HepG2 (cell line): ENCODE measurements around the gene MUC6. TPM values are rescaled to one million over a fixed set of nuclear protein-coding genes. Genes with fewer than 3 reads are reported as not detected.

Experiments
- ATAC-seq: fragments of 200-7000 bp; cut with Tn5 transposase; 3 replicates; pipeline ENCODE4 v1.9.1; 2020; ENCODE audit warnings: mild to moderate bottlenecking, moderate library complexity
- BruUV-seq: library from RNA; stranded (reverse); fragments of 400-500 nt; replicated peaks from 2 replicates; lab custom pipeline; 2021; lab: Mats Ljungman, UMichigan
- CTCF ChIA-PET: fragments of 300-600 bp; formaldehyde crosslinking; extraction: SDS; loops from one replicate; lab custom pipeline; 2021; ENCODE audit warnings: low total read pairs, inconsistent platforms, low intra/inter-chr PET ratio; lab: Yijun Ruan, JAX
- POLR2A ChIA-PET: fragments of 350-600 bp; sonication (Branson Sonifier 250); formaldehyde crosslinking; loops from one replicate; lab custom pipeline; 2020; ENCODE audit warnings: antibody characterized with exemption, inconsistent platforms; lab: Yijun Ruan, JAX
- DNase-seq: peaks from one replicate; pipeline ENCODE4 v3.0.0-alpha.2; 2015; ENCODE audit warnings: low spot score
- FAIRE-seq: peaks from 3 replicates; lab custom pipeline; 2011; peaks lifted over from hg19 to GRCh38; lab: Jason Lieb, UNC
- H2AFZ ChIP-seq: one replicate; pipeline ENCODE4 v1.6.1; 2011; ENCODE audit warnings: low read length, inconsistent platforms
- H3K27ac ChIP-seq: fragments of 300-600 bp; 3 replicates; pipeline ENCODE4 v1.8.0; 2011; ENCODE audit warnings: mixed run types, mild to moderate bottlenecking, mixed read lengths, low read length, inconsistent platforms; ENCODE audit not compliant: insufficient read depth; ENCODE audit errors: extremely low read length
- H3K27me3 ChIP-seq, 2 experiments: fragments of 200-600 bp in 1 of 2; 2 replicates in 1 of 2; 3 replicates in 1 of 2; pipeline versions ENCODE4 v1.6.0 to v1.8.0; 2011; ENCODE audit warnings: low read length in 2 of 2, mild to moderate bottlenecking in 2 of 2, moderate library complexity in 2 of 2, inconsistent platforms in 1 of 2; ENCODE audit not compliant: insufficient read depth in 2 of 2, control insufficient read depth in 1 of 2
- H3K36me3 ChIP-seq, 2 experiments: fragments of 200-600 bp in 1 of 2; replicated peaks in 1 of 2; 2 replicates in 1 of 2; 3 replicates in 1 of 2; pipeline versions ENCODE4 v1.5.1 to v1.8.0; 2011; ENCODE audit warnings: low read length in 2 of 2, inconsistent platforms in 1 of 2; ENCODE audit not compliant: insufficient read depth in 2 of 2, control insufficient read depth in 1 of 2
- H3K4me1 ChIP-seq: 2 replicates; pipeline ENCODE4 v1.5.1; 2012; ENCODE audit warnings: low read length, inconsistent platforms; ENCODE audit not compliant: insufficient read depth
- H3K4me2 ChIP-seq: 2 replicates; pipeline ENCODE4 v1.6.0; 2011; ENCODE audit warnings: low read depth, low read length, inconsistent platforms
- H3K4me3 ChIP-seq, 3 experiments: fragments of 200-600 bp in 1 of 3; sonication (generic), shearing (Covaris generic) in 1 of 3; replicated peaks in 1 of 3; 2 replicates each; pipeline ENCODE4 v1.5.1; 2011 to 2016; ENCODE audit warnings: low read length in 3 of 3, inconsistent platforms in 2 of 3, low read depth in 2 of 3, mild to moderate bottlenecking in 2 of 3, control low read depth in 1 of 3, mixed read lengths in 1 of 3; ENCODE audit not compliant: insufficient read depth in 1 of 3
- H3K79me2 ChIP-seq: one replicate; pipeline ENCODE4 v1.6.1; 2011; ENCODE audit warnings: low read length, inconsistent platforms; ENCODE audit not compliant: insufficient read depth
- H3K9ac ChIP-seq: 2 replicates; pipeline ENCODE4 v1.6.0; 2011; ENCODE audit warnings: mild to moderate bottlenecking, low read depth, low read length, inconsistent platforms; ENCODE audit not compliant: insufficient read depth
- H3K9me3 ChIP-seq: 2 replicates; pipeline ENCODE4 v1.5.1; 2012; ENCODE audit warnings: mild to moderate bottlenecking, low read length
- H4K20me1 ChIP-seq: 2 replicates; pipeline ENCODE4 v1.6.0; 2011; ENCODE audit warnings: inconsistent platforms, mild to moderate bottlenecking, low read length, moderate library complexity; ENCODE audit not compliant: insufficient read depth
- AKNA ChIP-seq: sonication (generic); formaldehyde crosslinking; IDR thresholded peaks from 2 replicates; pipeline ENCODE4 v1.4.0; 2020; ENCODE audit warnings: missing genetic modification reagents, borderline replicate concordance
- HINFP ChIP-seq: sonication (generic); formaldehyde crosslinking; IDR thresholded peaks from 2 replicates; pipeline ENCODE4 v1.4.0; 2020; ENCODE audit warnings: low read depth, mild to moderate bottlenecking, missing genetic modification reagents
- HOXA9 ChIP-seq: sonication (generic); formaldehyde crosslinking; IDR thresholded peaks from 2 replicates; pipeline ENCODE4 v1.8.1; 2022; ENCODE audit warnings: missing genetic modification reagents, mild to moderate bottlenecking, moderate library complexity, borderline replicate concordance
- MEIS2 ChIP-seq: sonication (generic); formaldehyde crosslinking; IDR thresholded peaks from 2 replicates; pipeline ENCODE4 v1.9.0; 2021; ENCODE audit warnings: mild to moderate bottlenecking, missing genetic modification reagents
- SMAD1 ChIP-seq: sonication (generic); formaldehyde crosslinking; IDR thresholded peaks from 2 replicates; pipeline ENCODE4 v1.4.0; 2020; ENCODE audit warnings: missing genetic modification reagents, low read depth, mild to moderate bottlenecking, borderline replicate concordance
- U2AF2 ChIP-seq: fragments of 200-400 bp; formaldehyde crosslinking; IDR thresholded peaks from 2 replicates; pipeline ENCODE4 v1.6.1; 2017; ENCODE audit warnings: low read depth, mild to moderate bottlenecking, low read length
- ZNF138 ChIP-seq: sonication (generic); formaldehyde crosslinking; IDR thresholded peaks from 2 replicates; pipeline ENCODE4 v1.5.0; 2020; ENCODE audit warnings: mild to moderate bottlenecking, low read depth, missing genetic modification reagents
- ZNF280D ChIP-seq: sonication (generic); formaldehyde crosslinking; IDR thresholded peaks from 2 replicates; pipeline ENCODE4 v1.5.1; 2020; ENCODE audit warnings: mild to moderate bottlenecking, missing genetic modification reagents
- ZNF761 ChIP-seq: sonication (generic); formaldehyde crosslinking; conservative IDR thresholded peaks from 2 replicates; pipeline ENCODE4 v1.4.0; 2020; ENCODE audit warnings: mild to moderate bottlenecking, missing genetic modification reagents
- whole genome bisulfite sequencing: methylation state at CpG from one replicate; pipeline ENCODE4 v1.1.6; 2017; ENCODE audit warnings: low lambda C conversion rate; 5-methylcytosine and 5-hydroxymethylcytosine counted together
- in situ Hi-C: cut with HindIII; loops from 2 replicates; pipeline ENCODE4 v1.10.0; 2017; ENCODE audit warnings: low pct_unique_long_range_greater_than_20kb; ENCODE audit not compliant: extremely low pct_ligation_motif_present
- intact Hi-C: fragments of 100-400 bp; cut with micrococcal nuclease; formaldehyde crosslinking; loops from one replicate; pipeline ENCODE4 v1.10.0; 2022; ENCODE audit not compliant: unreplicated experiment
- polyA plus RNA-seq, 8 experiments: library from polyadenylated mRNA; depleted of rRNA in 3 of 8; stranded (reverse) in 7 of 8; unstranded in 1 of 8; fragments of >200 nt; fragmentation: Illumina TruSeq in 4 of 8; extraction: Trizol in 4 of 8; gene quantifications; 2 replicates each; pipeline versions ENCODE4 v1.2.1 to v1.2.3, GENCODE V29; 2011 to 2016; ENCODE audit warnings: low read depth in 4 of 8, missing spikeins in 1 of 8, mixed read lengths in 1 of 8; ENCODE audit not compliant: insufficient read depth in 1 of 8
- total RNA-seq, 5 experiments: library from RNA; depleted of rRNA; stranded (reverse); fragments of >200 nt; fragmentation: Illumina TruSeq; extraction: Trizol; gene quantifications; 2 replicates each; pipeline ENCODE4 v1.2.3, GENCODE V29; 2016; ENCODE audit warnings: low read depth in 1 of 5

MUC6 gene
- total and polyA plus RNA-seq, 2 of the 13 experiments (the other 11 are each of a cell fraction or from before 2014, with no cell fraction given), result not detected

- Histone ChIP-seq H3K27me3 (peaks cover 13 to 82% of the 10 kb centered on the region in 2 experiments), H3K4me1 (peaks cover 9% of the 10 kb centered on the region), H2AFZ (no peak overlapping the region), H3K9ac (no peak overlapping the region), H3K4me2 (no peak overlapping the region), H4K20me1 (no peaks in the 10 kb centered on the region), H3K27ac (no peak overlapping the region), H3K36me3 (no peaks in the 10 kb centered on the region), H3K79me2 (no peaks in the 10 kb centered on the region), H3K4me3 (no peak overlapping the region), H3K9me3 (no peaks in the 10 kb centered on the region)
- intact Hi-C loops (no loop called here), in situ Hi-C loops (no loop called here)
- no peak for ATAC-seq
- 28% methylated on average over 6 of the region's 6 CpGs for WGBS
- no peak for TF ChIP-seq ZNF138 (CRISPR knock-in tag)
- TF ChIP-seq ZNF280D (CRISPR knock-in tag), result no peak
- TF ChIP-seq SMAD1, result no peak
- no peak for TF ChIP-seq HINFP
- no peak for TF ChIP-seq AKNA
- no peak for TF ChIP-seq U2AF2
- no peak for TF ChIP-seq MEIS2 (CRISPR knock-in tag)
- no peak for TF ChIP-seq ZNF761 (CRISPR knock-in tag)
- no peak for TF ChIP-seq HOXA9 (CRISPR knock-in tag)
- DNase-seq, result no peak
- no TSS peak for BruUV-seq
- CTCF ChIA-PET, result no interaction called here
- POLR2A ChIA-PET, result no interaction called here
- no peak for FAIRE-seq
Measured at GRCh38 chr11:1044160-1044559, 7.6 kb upstream of the MUC6 start.
